ENCODE measurements around the gene RSAD2. TPM values are rescaled to one million over a fixed set of nuclear protein-coding genes. Genes with fewer than 3 reads are reported as not detected.

Gene RSAD2
- total and polyA plus RNA-seq, 9 of the 15 experiments (the other 6 are each of a cell fraction or from before 2014, with no cell fraction given): 0.15 to 1.4 (median 0.28) TPM

DNA sequence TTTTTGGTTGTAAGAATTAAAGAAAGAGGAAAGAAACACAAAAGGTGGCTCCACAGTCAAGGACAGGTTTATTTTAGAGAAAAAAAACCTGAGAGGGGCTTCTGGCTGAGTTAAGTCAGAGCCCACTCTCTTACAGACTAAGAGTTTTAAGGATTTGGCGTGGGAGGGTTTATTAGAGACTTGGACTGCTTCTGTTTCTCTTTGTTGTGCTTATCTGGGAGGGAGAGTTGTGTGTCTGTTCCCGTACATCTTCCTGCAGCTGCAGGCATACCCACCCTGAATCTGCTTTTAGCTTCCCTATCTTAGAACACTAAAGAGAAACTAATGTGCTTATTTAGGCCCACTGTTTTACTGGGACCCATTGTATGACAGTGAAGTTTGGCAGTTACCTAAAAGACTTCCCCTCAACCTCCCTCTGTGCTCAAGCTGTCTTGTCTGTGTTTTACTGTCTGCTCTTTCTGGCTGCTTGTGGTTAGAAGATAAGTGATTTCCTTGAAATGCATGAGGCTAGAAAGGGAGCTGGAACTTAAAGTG is 2.7 kb downstream of the RSAD2 start (continued):
- TF ChIP-seq, protein P1, sequence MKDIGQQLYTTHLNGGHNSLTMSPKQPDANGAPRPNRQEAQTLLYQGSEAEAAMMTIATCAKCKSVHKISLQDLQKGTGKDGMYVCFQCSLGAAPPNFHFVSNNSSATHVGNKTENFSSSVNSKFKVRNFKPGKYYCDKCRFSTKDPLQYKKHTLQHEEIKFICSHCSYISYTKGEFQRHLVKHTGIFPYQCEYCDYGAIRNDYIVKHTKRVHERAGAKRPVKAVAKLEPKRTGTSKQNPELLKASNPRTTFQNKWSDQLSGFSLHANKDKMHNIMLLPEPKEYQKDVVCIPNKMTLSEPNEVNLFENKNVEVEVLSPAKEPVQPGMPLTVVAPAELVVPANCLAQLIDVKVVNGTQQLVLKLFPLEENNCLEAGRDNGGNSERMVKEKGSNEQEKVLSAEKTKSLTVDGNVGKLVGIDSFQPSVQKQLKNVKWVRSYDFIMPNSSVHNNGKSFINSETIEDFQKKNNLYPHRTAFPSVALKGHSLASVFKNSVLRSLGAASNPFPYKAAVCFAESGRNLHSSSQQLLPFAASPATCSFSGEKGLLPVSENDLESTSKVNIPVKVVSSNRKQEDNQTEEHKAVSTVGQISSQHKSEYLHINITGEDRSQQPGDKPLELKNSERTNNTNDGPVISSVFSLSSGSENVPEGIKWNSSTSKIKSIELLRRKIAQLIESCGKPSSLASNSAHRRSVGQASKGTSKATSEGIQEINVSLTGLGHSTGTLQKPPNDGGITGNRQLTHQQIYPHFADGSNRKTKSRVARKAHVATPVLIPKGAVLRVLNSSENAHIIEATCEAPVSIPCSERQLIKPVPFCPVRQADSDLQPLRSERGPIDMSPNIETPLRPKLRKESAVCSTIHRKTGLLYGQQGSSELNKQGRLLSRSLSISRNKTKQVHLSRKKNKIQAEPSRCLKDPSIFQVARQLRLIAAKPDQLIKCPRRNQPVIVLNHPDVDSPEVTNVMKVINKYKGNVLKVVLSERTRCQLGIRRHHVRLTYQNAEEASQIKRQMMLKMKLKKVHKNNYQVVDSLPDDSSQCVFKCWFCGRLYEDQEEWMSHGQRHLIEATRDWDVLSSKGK (CRISPR knock-in tag; IDR thresholded peaks at IDR 0.05): no peak
- TF ChIP-seq LCOR (CRISPR knock-in tag; IDR thresholded peaks at IDR 0.05) (peak; percentile 71; the same call in 1 of the 2 replicates), RBM39 (optimal IDR thresholded peaks at IDR 0.05; ENCODE audit: low read depth, low read length) (no peak), MYC (IDR thresholded peaks at IDR 0.05; ENCODE audit: low read depth, low read length) (peak; percentile 53; the same call in 1 of the 2 replicates), MYC (CRISPR knock-in tag; IDR thresholded peaks at IDR 0.05; ENCODE audit: borderline replicate concordance, low read depth) (no peak), SRF (CRISPR knock-in tag; IDR thresholded peaks at IDR 0.05) (peak in 1 of 2 experiments; percentile 68; a peak in 1 of 4 replicates), HNRNPH1 (optimal IDR thresholded peaks at IDR 0.05; ENCODE audit: low read depth, low read length) (no peak), NR1H2 (CRISPR knock-in tag; IDR thresholded peaks at IDR 0.05) (no peak), TCFL5 (CRISPR knock-in tag; conservative IDR thresholded peaks at IDR 0.05) (no peak), VEZF1 (CRISPR knock-in tag; IDR thresholded peaks at IDR 0.05) (peak; percentile 42; the same call in 1 of the 2 replicates), TBL1XR1 (IDR thresholded peaks at IDR 0.05; ENCODE audit: low read length in 2 of 2) (peak in 1 of 2 experiments; percentile 90; a peak in 2 of 4 replicates), ZNF707 (CRISPR knock-in tag; conservative IDR thresholded peaks at IDR 0.05) (no peak), PML (IDR thresholded peaks at IDR 0.05; ENCODE audit: low read length) (peak; percentile 86), ELF4 (CRISPR knock-in tag; IDR thresholded peaks at IDR 0.05) (peak; percentile 61; the same call in 1 of the 2 replicates), POU5F1 (IDR thresholded peaks at IDR 0.05; ENCODE audit: borderline replicate concordance, low read depth, low read length, partially characterized antibody) (no peak)
- TF ChIP-seq, protein P2, sequence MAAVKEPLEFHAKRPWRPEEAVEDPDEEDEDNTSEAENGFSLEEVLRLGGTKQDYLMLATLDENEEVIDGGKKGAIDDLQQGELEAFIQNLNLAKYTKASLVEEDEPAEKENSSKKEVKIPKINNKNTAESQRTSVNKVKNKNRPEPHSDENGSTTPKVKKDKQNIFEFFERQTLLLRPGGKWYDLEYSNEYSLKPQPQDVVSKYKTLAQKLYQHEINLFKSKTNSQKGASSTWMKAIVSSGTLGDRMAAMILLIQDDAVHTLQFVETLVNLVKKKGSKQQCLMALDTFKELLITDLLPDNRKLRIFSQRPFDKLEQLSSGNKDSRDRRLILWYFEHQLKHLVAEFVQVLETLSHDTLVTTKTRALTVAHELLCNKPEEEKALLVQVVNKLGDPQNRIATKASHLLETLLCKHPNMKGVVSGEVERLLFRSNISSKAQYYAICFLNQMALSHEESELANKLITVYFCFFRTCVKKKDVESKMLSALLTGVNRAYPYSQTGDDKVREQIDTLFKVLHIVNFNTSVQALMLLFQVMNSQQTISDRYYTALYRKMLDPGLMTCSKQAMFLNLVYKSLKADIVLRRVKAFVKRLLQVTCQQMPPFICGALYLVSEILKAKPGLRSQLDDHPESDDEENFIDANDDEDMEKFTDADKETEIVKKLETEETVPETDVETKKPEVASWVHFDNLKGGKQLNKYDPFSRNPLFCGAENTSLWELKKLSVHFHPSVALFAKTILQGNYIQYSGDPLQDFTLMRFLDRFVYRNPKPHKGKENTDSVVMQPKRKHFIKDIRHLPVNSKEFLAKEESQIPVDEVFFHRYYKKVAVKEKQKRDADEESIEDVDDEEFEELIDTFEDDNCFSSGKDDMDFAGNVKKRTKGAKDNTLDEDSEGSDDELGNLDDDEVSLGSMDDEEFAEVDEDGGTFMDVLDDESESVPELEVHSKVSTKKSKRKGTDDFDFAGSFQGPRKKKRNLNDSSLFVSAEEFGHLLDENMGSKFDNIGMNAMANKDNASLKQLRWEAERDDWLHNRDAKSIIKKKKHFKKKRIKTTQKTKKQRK (IDR thresholded peaks at IDR 0.05; ENCODE audit: borderline replicate concordance, low read depth, low read length): no peak
- TF ChIP-seq, protein P3, sequence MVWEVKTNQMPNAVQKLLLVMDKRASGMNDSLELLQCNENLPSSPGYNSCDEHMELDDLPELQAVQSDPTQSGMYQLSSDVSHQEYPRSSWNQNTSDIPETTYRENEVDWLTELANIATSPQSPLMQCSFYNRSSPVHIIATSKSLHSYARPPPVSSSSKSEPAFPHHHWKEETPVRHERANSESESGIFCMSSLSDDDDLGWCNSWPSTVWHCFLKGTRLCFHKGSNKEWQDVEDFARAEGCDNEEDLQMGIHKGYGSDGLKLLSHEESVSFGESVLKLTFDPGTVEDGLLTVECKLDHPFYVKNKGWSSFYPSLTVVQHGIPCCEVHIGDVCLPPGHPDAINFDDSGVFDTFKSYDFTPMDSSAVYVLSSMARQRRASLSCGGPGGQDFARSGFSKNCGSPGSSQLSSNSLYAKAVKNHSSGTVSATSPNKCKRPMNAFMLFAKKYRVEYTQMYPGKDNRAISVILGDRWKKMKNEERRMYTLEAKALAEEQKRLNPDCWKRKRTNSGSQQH (CRISPR knock-in tag; IDR thresholded peaks at IDR 0.05): no peak
